ENCODE data around the gene AMH. TPM values are rescaled to one million over a fixed set of nuclear protein-coding genes. Genes with fewer than 3 reads are reported as not detected.

AMH gene
- 0.66 and 1.6 TPM in 2 replicates for total RNA-seq

DNA sequence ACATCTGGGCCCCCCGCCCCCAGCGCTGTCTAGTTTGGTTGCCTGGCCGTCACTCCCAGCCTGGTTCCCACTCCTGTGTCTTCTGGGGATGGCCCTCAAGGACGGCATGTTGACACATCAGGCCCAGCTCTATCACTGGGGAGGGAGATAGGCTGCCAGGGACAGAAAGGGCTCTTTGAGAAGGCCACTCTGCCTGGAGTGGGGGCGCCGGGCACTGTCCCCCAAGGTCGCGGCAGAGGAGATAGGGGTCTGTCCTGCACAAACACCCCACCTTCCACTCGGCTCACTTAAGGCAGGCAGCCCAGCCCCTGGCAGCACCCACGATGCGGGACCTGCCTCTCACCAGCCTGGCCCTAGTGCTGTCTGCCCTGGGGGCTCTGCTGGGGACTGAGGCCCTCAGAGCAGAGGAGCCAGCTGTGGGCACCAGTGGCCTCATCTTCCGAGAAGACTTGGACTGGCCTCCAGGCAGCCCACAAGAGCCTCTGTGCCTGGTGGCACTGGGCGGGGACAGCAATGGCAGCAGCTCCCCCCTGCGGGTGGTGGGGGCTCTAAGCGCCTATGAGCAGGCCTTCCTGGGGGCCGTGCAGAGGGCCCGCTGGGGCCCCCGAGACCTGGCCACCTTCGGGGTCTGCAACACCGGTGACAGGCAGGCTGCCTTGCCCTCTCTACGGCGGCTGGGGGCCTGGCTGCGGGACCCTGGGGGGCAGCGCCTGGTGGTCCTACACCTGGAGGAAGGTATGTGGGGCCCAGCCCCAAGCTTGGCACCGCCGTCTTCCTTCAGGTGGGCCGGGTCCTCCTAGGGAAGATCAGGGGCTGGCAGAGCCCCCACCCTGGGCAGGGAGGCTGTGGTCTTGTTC, at the start of gene AMH:
Gene AMH (plus strand): TSS at position 314 of the 857 bp plus-strand sequence. CDS start 10 bp downstream, at position 324.

DNA sequence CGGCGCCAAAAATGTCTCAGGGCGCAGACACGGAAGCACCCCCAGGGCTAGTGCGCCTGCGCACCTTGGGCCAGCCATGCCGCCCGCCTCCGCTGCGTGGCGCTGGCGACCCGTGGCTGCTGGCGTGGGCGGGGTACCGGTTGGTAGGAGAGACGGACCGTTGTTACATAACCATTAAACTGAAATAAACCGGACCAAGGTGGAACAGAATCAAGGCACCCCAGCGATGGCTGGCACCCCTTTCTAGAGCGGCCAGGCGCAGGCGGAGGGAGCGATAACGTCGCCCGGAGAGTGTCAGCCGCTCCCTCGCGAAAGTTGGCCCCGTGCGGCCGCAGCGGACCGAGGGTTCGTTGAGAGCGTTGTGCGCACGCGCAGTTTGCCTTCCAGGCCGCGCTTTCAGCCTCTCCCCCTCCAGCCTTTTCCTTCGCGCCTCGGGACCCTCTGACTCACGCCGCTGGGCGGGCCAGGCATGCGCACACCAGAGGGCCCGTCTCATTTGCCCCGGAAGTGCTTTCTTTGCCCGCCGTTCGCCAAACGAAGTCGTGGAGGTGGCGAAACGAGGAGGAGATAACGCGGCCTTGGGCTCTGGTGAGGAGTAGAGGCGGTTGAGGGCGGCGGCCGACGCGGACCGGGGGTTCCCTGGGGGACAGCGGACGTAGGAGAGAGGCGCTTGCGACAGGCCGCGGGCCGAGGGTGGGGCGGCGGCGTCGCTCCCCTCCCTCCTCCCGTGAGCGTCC, 12.6 kb upstream of the AMH start, which contains the start of the genes PLEKHJ1 and SF3A2:
Gene PLEKHJ1 (minus strand): TSS at position 16 of the 737 bp plus-strand sequence. CDS start 81 bp downstream, outside the sequence.
Gene SF3A2 (plus strand): TSS at position 511 of the 737 bp plus-strand sequence. CDS start 6,595 bp downstream, outside the sequence.

DNA sequence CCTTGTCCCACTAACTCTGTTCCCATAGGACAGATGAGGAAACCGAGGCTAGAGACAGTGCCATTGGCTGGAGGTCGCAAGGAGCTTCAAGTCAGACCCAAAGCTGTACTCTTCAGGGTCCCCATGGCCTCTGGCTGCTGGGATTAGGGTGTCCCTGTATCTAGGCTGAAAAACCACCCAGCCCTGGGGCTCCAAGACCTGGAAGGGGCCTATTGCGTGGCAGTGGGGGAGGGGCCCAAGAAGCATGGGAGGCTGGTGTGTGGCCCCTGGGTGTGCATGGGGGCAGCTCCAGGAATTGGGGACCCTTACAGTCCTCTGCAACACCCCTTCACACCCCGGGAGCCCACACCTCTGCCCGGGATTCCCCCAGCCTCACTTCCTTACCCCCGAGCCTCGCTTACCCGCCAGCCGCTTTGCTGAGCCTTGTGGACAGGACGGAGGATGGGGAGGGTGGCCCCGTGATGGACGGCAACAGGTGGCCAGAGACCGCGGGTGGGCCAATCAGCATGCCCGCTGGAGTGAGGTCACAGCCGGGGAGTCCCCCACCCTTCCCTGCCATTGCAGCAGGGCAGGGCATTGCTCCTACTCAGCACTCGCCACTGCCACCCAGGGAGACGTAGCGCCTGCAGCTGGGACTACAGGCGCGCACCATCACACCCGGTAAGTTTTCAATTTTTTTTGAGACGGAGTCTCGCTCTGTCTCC, 7.0 kb downstream of the AMH start, which contains the start of gene JSRP1:
Gene JSRP1 (minus strand): TSS at position 436 of the 704 bp plus-strand sequence. CDS start 1,103 bp downstream, outside the sequence.

DNA sequence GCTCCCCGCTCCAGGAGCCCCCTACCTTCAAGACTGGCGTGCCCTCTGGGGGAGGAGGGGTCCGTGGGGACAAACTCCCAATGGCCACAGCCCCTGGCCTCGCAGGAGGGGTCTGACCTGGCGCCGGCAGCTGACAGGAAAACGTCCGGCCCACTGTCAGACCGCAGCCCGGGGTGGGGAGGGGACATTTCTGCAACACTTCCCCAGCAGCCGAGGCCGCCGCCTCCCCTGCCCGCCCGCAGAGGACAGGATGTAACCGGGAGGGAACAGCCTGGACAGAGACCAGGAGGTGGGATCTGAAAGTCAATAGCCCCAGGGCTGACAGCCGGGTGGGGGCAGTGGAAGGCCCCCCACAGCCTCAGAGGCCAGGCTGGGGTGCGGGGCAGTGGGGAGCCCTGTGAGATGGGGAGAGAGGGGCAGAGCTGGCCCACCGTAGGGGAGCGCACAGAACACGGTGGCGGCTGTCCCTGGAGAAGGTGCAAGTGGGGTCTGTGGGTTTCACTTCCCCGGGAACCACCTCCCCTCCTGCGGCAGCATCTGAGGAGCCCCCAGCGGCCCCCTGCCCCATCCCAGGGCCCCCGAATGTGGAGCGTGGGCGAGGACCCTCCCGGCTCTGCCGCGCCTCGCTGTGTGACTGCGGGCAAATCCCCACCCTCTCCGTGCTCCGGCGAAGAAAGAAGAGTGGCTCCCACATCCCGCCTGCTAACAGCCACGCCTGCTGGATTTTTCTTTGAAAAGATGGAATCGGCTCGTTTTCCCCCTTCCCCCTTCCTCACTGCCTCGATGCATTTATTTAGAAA, 33.1 kb downstream of the AMH start, which contains the start of gene PEAK3:
Gene PEAK3 (minus strand): TSS at position 114 of the 800 bp plus-strand sequence. CDS start 1,244 bp downstream, outside the sequence.

Other genes starting within 250 kb of the AMH start
- 54.8 and 65.1 TPM in 2 replicates for gene BTBD2, start 233.6 kb upstream of the AMH start, total RNA-seq
- gene MKNK2, start 198.1 kb upstream of the AMH start, total RNA-seq, result 68.3 and 189 TPM in 2 replicates
- gene MOB3A, start 153.0 kb upstream of the AMH start, total RNA-seq, result 33.5 and 36.7 TPM in 2 replicates
- 0.89 and 2.1 TPM in 2 replicates for gene IZUMO4, start 152.4 kb upstream of the AMH start, total RNA-seq
- 109 and 150 TPM in 2 replicates for gene AP3D1, start 97.8 kb upstream of the AMH start, total RNA-seq
- 5.4 and 9.4 TPM in 2 replicates for gene DOT1L, start 85.4 kb upstream of the AMH start, total RNA-seq
- 61.1 and 68.4 TPM in 2 replicates for gene PLEKHJ1, start 13.0 kb upstream of the AMH start, total RNA-seq
- gene SF3A2, start 12.5 kb upstream of the AMH start, total RNA-seq, result 31.4 and 40.7 TPM in 2 replicates
- not detected in 2 replicates for gene JSRP1, start 7.1 kb downstream of the AMH start, total RNA-seq
- gene PEAK3, start 32.9 kb downstream of the AMH start, total RNA-seq, result not detected in 2 replicates
- gene LINGO3, start 58.8 kb downstream of the AMH start, total RNA-seq, result under 0.01 TPM in 1 of 2 replicates, not detected in the other
- 115 and 162 TPM in 2 replicates for gene LSM7, start 79.3 kb downstream of the AMH start, total RNA-seq
- 38.5 and 39.9 TPM in 2 replicates for gene SPPL2B, start 79.4 kb downstream of the AMH start, total RNA-seq
- not detected in 2 replicates for gene TMPRSS9, start 110.9 kb downstream of the AMH start, total RNA-seq
- 36.2 and 46.6 TPM in 2 replicates for gene TIMM13, start 178.3 kb downstream of the AMH start, total RNA-seq
- 100 and 208 TPM in 2 replicates for gene LMNB2, start 207.6 kb downstream of the AMH start, total RNA-seq
- 22.2 and 31.1 TPM in 2 replicates for gene GADD45B, start 226.8 kb downstream of the AMH start, total RNA-seq